ENCODE data around the gene BABAM2.
A peak's percentile ranks its signal among the peaks of the same experiment; 100 is the strongest.
"Not testable (repeated sequence)": the region's sequence is repeated elsewhere in the genome, so short reads cannot be mapped to it uniquely, and the experiment has no call there.

BABAM2 gene

GRCh38 chr2:28357948-28358667, 467.6 kb downstream of the BABAM2 start:
- DNase-seq (ENCODE audit: low read depth in 2 of 2) = no peak

- DNase-seq (ENCODE audit: low read depth in 2 of 2) = no peak
These were observed 468.2 kb downstream of the BABAM2 start for GRCh38 chr2:28358668-28359201.

GRCh38 chr2:28359222-28360057, 468.9 kb downstream of the BABAM2 start:
- peak; percentile 70 to 83 for DNase-seq (ENCODE audit: low read depth in 2 of 2)

GRCh38 chr2:28360058-28360717, 469.7 kb downstream of the BABAM2 start:
- no peak for DNase-seq (ENCODE audit: low read depth in 2 of 2)

- DNase-seq (ENCODE audit: low read depth in 2 of 2) = no peak
These were observed 470.3 kb downstream of the BABAM2 start for GRCh38 chr2:28360718-28361293.

- no peak for DNase-seq (ENCODE audit: low read depth in 2 of 2)
These were observed 471.6 kb downstream of the BABAM2 start for GRCh38 chr2:28361991-28362710.

- DNase-seq (ENCODE audit: low read depth in 2 of 2) = no peak
These were observed 472.5 kb downstream of the BABAM2 start for GRCh38 chr2:28362991-28363521.

GRCh38 chr2:28363686-28364280, 473.3 kb downstream of the BABAM2 start:
- no peak for DNase-seq (ENCODE audit: low read depth in 2 of 2)

- no peak for DNase-seq (ENCODE audit: low read depth in 2 of 2)
These were observed 474.1 kb downstream of the BABAM2 start for GRCh38 chr2:28364610-28365009.

- no peak for DNase-seq (ENCODE audit: low read depth in 2 of 2)
These were observed 474.6 kb downstream of the BABAM2 start for GRCh38 chr2:28365158-28365557.

- DNase-seq (ENCODE audit: low read depth in 2 of 2) = no peak
These were observed 475.6 kb downstream of the BABAM2 start for GRCh38 chr2:28366149-28366495.

GRCh38 chr2:28366496-28367282, 476.2 kb downstream of the BABAM2 start:
- peak in 1 of 2 donors; percentile 42 for DNase-seq (ENCODE audit: low read depth in 2 of 2)

- DNase-seq (ENCODE audit: low read depth in 2 of 2) = no peak
These were observed 477.3 kb downstream of the BABAM2 start for GRCh38 chr2:28367667-28368356.

- no peak for DNase-seq (ENCODE audit: low read depth in 2 of 2)
These were observed 477.8 kb downstream of the BABAM2 start for GRCh38 chr2:28368357-28368798.

- no peak for DNase-seq (ENCODE audit: low read depth in 2 of 2)
These were observed 478.8 kb downstream of the BABAM2 start for GRCh38 chr2:28369358-28369757.

GRCh38 chr2:28370354-28370753, 479.8 kb downstream of the BABAM2 start:
- no peak for DNase-seq (ENCODE audit: low read depth in 2 of 2)

GRCh38 chr2:28371728-28372127, 481.2 kb downstream of the BABAM2 start:
- not testable (repeated sequence) for DNase-seq (ENCODE audit: low read depth in 2 of 2)

GRCh38 chr2:28373854-28374253, 483.3 kb downstream of the BABAM2 start:
- DNase-seq (ENCODE audit: low read depth in 2 of 2) = no peak

- no peak for DNase-seq (ENCODE audit: low read depth in 2 of 2)
These were observed 483.8 kb downstream of the BABAM2 start for GRCh38 chr2:28374331-28374730.
